Mucosa of descending colon (tissue), 3 donors: ENCODE results near the gene TMTC3. TPM values are rescaled to one million over a fixed set of nuclear protein-coding genes. Genes with fewer than 3 reads are reported as not detected.

Experiments
- ATAC-seq: fragments of 200-7000 bp; cut with Tn5 transposase; one replicate; pipeline ENCODE4 v1.9.1; 2020; ENCODE audit warnings: mild to moderate bottlenecking, moderate library complexity
- DNase-seq, 3 donors: peaks; one replicate each; pipeline ENCODE4 v3.0.0-alpha.2; 2020
- H3K36me3 ChIP-seq: fragments of 200-600 bp; one replicate; pipeline ENCODE4 v1.8.0; 2021; ENCODE audit warnings: low read depth, mild to moderate bottlenecking
- H3K4me1 ChIP-seq: fragments of 200-600 bp; one replicate; pipeline ENCODE4 v1.8.0; 2021; ENCODE audit warnings: low read depth, mild to moderate bottlenecking
- H3K4me3 ChIP-seq: fragments of 200-600 bp; one replicate; pipeline ENCODE4 v1.8.0; 2021; ENCODE audit warnings: mild to moderate bottlenecking
- H3K9me3 ChIP-seq: fragments of 200-600 bp; one replicate; pipeline ENCODE4 v1.8.0; 2021; ENCODE audit warnings: mild to moderate bottlenecking
- CTCF ChIP-seq: fragments of 200-600 bp; IDR thresholded peaks from one replicate; pipeline ENCODE4 v1.8.0; 2022; ENCODE audit warnings: antibody characterized with exemption, mild to moderate bottlenecking
- intact Hi-C, 2 donors: fragments of 100-400 bp; cut with DNase I in 1 of 2; cut with micrococcal nuclease in 1 of 2; formaldehyde crosslinking; loops; one replicate each; pipeline versions ENCODE4 v1.11.0 to v1.11.1; 2022; cut with DNase I, micrococcal nuclease
- total RNA-seq, 3 donors: library from RNA; stranded (reverse); fragmentation: NEBNext Ultra II Directional in 2 of 3; extraction: Animal tissue kit (Norgen Biotek cat#: 25700) in 2 of 3; gene quantifications; one replicate each; pipeline versions ENCODE4 v1.2.1 to v1.2.4, GENCODE V29; 2021 to 2023
- donor health status: DM: no; HTN: no; CAD: no; lungs with moderate emphysema.
- donor health status: DM: no; HTN: no; CAD: no.
- donor health status: DM: no; HTN: yes; CAD: no.

Gene TMTC3
- total RNA-seq, 3 donors from 2014 or later, result 11.3 to 21.4 (median 15.8) TPM

- no peak for TF ChIP-seq CTCF
- intact Hi-C loops, result no loop called here
- ATAC-seq (no peak), DNase-seq (no peak)
- no peaks in the 10 kb centered on the region for H3K4me1 ChIP-seq
- peak overlapping the region; percentile 54 for H3K4me3 ChIP-seq
- no peaks in the 10 kb centered on the region for H3K9me3 ChIP-seq
- no peaks in the 10 kb centered on the region for H3K36me3 ChIP-seq
Measured at GRCh38 chr12:88141425-88141773, 708 bp upstream of the TMTC3 start.

GRCh38 chr12:88142610-88142991 is 494 bp downstream of the TMTC3 start:
- intact Hi-C loops, result no loop called here
- Histone ChIP-seq H3K4me3 (peak overlapping the region; percentile 54), H3K4me1 (no peaks in the 10 kb centered on the region), H3K9me3 (no peaks in the 10 kb centered on the region), H3K36me3 (no peaks in the 10 kb centered on the region)
- peak in 2 of 3 donors; percentile 55 to 57 for DNase-seq
- no peak for TF ChIP-seq CTCF
- ATAC-seq, result peak; percentile 10

GRCh38 chr12:88144037-88144436 is 1.9 kb downstream of the TMTC3 start:
- Histone ChIP-seq H3K36me3 (no peaks in the 10 kb centered on the region), H3K4me3 (no peak overlapping the region), H3K9me3 (no peaks in the 10 kb centered on the region), H3K4me1 (no peaks in the 10 kb centered on the region)
- DNase-seq (no peak), ATAC-seq (no peak)
- TF ChIP-seq CTCF, result no peak
- intact Hi-C loops, result no loop called here

- DNase-seq, result no peak
- Histone ChIP-seq H3K4me3 (no peak overlapping the region), H3K9me3 (no peaks in the 10 kb centered on the region), H3K36me3 (no peaks in the 10 kb centered on the region), H3K4me1 (no peaks in the 10 kb centered on the region)
- TF ChIP-seq CTCF, result no peak
- intact Hi-C loops, result no loop called here
- no peak for ATAC-seq
Measured at GRCh38 chr12:88144546-88145468, 2.7 kb downstream of the TMTC3 start.

GRCh38 chr12:88145567-88146505 is 3.7 kb downstream of the TMTC3 start:
- ATAC-seq, result no peak
- DNase-seq, result no peak
- Histone ChIP-seq H3K4me3 (no peak overlapping the region), H3K9me3 (no peaks in the 10 kb centered on the region), H3K36me3 (no peaks in the 10 kb centered on the region), H3K4me1 (no peaks in the 10 kb centered on the region)
- no peak for TF ChIP-seq CTCF
- intact Hi-C loops, result no loop called here
